GM18909 (cell line): Measurements from ENCODE around the gene HAUS3.
"Not testable (repeated sequence)": the region's sequence is repeated elsewhere in the genome, so short reads cannot be mapped to it uniquely, and the experiment has no call there.

ENCODE experiments used
- ATAC-seq: cut with Tn5 transposase; IDR thresholded peaks from one replicate; pipeline ENCODE4 v1.9.1; 2021; ENCODE audit warnings: mild to moderate bottlenecking; ENCODE audit not compliant: unreplicated experiment, poor library complexity

Gene HAUS3

GRCh38 chr4:2275546-2276251, 33.8 kb upstream of the HAUS3 start:
- ATAC-seq, result no peak

GRCh38 chr4:2275044-2275397, 33.1 kb upstream of the HAUS3 start:
- not testable (repeated sequence) for ATAC-seq

GRCh38 chr4:2274320-2275043, 32.6 kb upstream of the HAUS3 start:
- ATAC-seq, result no peak

GRCh38 chr4:2273657-2274319, 31.9 kb upstream of the HAUS3 start:
- no peak for ATAC-seq

- no peak for ATAC-seq
Measured at GRCh38 chr4:2273221-2273620, 31.3 kb upstream of the HAUS3 start.

GRCh38 chr4:2272828-2273120, 30.9 kb upstream of the HAUS3 start:
- ATAC-seq, result no peak

GRCh38 chr4:2272026-2272827, 30.3 kb upstream of the HAUS3 start:
- no peak for ATAC-seq

GRCh38 chr4:2271279-2272025, 29.5 kb upstream of the HAUS3 start:
- no peak for ATAC-seq

- no peak for ATAC-seq
Measured at GRCh38 chr4:2270341-2271165, 28.6 kb upstream of the HAUS3 start.

- ATAC-seq, result no peak
Measured at GRCh38 chr4:2269618-2270163, 27.8 kb upstream of the HAUS3 start.

- ATAC-seq, result no peak
Measured at GRCh38 chr4:2269206-2269531, 27.2 kb upstream of the HAUS3 start.

- ATAC-seq, result no peak
Measured at GRCh38 chr4:2268357-2269205, 26.7 kb upstream of the HAUS3 start.

GRCh38 chr4:2267841-2268240, 25.9 kb upstream of the HAUS3 start:
- no peak for ATAC-seq

GRCh38 chr4:2267320-2267811, 25.4 kb upstream of the HAUS3 start:
- ATAC-seq, result no peak

GRCh38 chr4:2266821-2267220, 24.9 kb upstream of the HAUS3 start:
- no peak for ATAC-seq

- no peak for ATAC-seq
Measured at GRCh38 chr4:2266181-2266580, 24.3 kb upstream of the HAUS3 start.

GRCh38 chr4:2265113-2266110, 23.5 kb upstream of the HAUS3 start:
- ATAC-seq, result no peak
